Fibroblast of peridontal ligament (primary cell): Measurements from ENCODE around the gene SDS.

ENCODE experiments used
- DNase-seq: peaks from one replicate; pipeline ENCODE4 v3.0.0-alpha.2; 2010; ENCODE audit errors: extremely low read depth

SDS gene

DNA sequence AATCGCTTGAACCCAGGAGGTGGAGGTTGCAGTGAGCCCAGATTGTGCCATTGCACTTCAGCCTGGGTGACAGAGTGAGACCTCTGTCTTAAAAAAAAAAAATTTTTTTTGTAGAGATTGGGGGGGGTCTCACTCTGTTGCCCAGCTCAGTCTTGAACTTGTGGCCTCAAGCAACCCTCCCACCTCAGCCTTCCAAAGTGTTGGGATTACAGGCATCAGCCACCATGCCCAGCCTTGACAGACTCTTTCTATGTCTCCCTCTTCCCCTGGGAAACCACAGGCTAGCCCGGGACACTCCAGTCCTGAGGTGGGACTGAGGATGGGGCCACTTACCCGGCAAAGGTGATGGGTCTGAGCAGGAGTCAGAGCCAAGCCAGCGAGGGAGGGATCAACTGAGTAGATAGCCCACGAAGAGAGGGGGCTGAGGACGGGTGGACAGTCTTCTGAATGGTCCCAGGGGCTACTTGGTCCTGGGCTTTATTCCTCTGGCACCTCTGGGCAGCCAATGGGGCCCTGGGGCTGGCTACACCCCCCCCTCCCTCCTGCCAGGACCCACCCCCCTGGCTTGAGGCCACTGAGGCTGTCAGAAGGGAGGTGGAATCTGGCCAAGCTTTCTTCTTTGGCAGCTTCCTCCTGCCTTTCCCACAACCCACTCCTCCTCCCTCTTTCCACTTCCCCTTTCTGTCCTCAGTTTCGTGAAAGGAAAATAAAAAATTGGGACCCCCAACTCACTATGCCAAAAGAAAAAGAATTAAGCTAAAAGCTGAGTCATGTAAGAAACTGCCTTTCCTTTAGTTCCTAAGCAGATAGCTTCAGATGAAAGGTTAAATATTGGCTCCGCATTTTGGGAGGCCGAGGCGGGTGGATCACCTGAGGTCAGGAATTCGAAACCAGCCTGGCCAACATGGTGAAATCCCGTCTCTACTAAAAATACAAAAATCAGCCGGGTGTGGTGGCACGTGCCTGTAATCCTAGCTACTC is at the start of gene SDS:
Gene SDS, minus strand, starts transcription at position 453 of the 981 bp plus-strand sequence. CDS start 4,179 bp downstream, outside the sequence.
- peak; percentile 59 for DNase-seq

DNA sequence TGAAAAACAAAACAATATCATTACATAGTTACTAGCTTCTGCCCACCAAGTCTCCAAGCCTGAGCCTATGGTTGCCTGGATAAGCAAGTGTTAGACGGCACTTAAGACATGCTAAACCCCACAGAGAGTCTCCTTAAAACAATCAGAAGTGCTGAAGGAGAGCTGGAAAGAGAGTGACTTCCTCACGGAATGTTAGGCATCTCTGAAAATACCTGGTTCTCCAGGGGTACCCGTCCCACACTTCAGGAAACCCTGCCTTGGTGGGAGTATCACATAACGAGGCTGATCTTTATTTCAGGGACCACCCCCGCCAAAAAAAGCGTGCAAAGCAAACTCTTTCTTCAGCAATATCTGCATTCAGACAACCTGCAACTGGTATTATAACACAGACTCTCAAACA is 49.6 kb upstream of the SDS start:
- DNase-seq = no peak

DNA sequence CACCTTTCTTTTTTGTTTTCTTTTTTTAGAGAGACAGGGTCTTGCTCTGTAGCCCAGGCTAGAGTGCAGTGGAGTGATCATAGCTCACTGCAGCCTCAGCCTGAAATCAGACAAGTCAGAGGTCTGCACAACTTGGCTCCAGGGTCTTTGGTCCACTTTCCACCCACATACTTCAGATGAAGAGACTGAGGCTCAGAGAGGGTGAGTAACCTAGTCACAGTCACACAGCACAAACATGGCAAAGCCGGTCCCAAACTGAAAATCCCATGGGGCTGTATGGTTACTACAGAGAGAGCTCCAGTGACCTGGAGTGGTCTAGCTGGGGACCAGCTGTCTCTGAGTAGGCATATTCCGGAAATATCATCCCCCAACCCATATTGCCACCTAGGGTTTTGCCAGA is 48.8 kb upstream of the SDS start:
- no peak for DNase-seq

- no peak for DNase-seq
Observed at GRCh38 chr12:113449839-113450238, 46.2 kb upstream of the SDS start.

DNA sequence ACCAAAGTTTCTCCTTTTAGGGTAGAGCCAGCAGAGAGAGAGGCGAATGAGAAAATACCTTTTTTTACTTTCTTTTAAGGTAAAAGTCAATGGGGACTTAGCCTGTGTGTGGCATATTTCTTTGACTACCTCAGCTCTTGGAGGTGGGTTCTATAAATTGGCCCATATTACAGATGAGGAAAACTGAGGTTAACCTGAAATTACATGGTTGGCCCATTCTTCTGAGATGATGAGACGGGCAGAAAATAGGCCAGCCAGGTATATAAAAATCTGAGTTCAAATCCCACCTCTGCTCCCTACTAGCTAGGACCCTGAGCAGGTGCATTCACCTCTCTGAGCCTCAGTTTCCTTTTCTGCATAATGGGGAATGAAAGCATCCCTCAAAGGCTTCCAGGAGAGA is 45.6 kb upstream of the SDS start:
- no peak for DNase-seq

- DNase-seq = no peak
Observed at GRCh38 chr12:113448873-113449272, 45.2 kb upstream of the SDS start.

GRCh38 chr12:113445544-113446171 is 42.0 kb upstream of the SDS start:
- peak; percentile 14 for DNase-seq

DNA sequence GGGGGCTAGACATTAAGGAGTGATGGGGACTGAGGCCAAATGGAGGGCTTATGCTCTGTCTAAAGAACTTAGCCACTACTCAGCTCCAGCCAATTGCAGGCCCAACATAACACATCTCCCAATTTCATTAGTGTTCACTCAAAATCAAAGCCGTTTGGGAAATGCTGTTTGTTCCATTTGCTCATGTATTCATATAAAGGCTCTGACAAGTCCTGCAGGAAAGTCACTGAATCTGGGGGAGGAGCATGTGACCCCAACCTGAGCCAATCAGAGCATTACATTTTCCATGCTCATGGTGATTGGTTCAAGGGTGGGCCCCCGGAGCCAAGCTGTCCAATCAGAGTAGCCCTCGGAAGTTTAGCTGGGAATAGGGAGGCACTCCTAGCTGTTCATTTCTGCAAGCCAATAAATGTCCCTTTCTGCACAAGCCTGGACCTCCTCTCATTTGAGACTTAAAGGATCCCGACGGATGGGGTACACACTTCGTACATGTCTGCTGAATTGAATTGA is 39.4 kb upstream of the SDS start:
- DNase-seq = no peak

- no peak for DNase-seq
Observed at GRCh38 chr12:113440947-113441782, 37.5 kb upstream of the SDS start.

DNA sequence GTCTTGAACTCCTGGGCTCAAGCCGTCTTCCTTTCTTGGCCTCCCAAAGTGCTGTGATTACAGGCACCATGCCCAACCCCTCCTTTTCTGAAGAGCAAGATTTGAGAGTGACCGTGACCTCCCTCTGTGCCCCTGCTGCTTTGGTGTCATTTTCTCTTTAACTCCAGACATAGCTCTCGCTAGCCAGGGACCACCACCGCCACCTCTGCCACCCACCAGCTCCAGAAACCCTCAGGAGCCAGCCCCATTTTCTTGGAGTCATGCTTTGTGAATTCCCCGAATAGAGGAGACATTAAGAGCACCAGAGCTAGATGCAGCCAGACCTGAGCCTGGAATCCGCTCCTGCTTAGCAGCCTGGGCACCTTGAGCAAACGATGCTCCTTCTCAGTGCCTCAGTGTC is 36.6 kb upstream of the SDS start:
- DNase-seq = no peak

DNA sequence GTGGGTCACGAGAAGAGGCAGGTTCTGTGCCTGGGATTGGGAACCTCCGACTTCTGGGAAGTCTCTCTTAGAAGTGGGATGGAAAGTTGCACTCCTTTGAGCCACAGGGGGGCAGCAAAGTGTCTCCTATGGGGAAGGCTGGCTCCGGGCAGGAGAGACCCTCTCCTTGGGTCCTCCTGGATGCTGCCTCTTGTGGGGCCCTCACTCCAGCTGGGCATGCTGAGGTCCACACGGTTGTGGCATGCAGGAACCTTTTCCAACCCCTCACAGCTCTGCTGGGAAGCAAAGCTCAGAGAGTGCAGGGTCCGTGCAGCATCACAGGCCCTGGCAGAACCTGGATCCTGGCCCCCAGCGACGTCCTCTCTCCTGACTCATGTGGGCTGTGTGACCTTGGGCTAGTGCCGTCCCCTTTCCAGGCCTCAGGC is 35.9 kb upstream of the SDS start:
- no peak for DNase-seq

GRCh38 chr12:113439301-113439597 is 35.6 kb upstream of the SDS start:
- no peak for DNase-seq

GRCh38 chr12:113438523-113439300 is 35.0 kb upstream of the SDS start:
- no peak for DNase-seq

DNA sequence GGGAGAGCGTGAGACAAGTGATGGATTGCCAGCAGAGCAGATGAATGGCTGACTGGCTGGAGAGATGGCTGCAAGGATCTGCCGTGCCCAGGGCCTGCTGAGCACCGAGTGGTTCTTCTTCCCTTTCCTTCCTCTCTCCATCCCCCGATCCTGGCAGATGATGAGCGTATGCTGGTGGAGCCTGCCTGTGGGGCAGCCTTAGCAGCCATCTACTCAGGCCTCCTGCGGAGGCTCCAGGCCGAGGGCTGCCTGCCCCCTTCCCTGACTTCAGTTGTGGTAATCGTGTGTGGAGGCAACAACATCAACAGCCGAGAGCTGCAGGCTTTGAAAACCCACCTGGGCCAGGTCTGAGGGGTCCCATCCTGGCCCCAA is 34.0 kb upstream of the SDS start:
- DNase-seq = no peak

- no peak for DNase-seq
Observed at GRCh38 chr12:113436993-113437728, 33.5 kb upstream of the SDS start.

DNA sequence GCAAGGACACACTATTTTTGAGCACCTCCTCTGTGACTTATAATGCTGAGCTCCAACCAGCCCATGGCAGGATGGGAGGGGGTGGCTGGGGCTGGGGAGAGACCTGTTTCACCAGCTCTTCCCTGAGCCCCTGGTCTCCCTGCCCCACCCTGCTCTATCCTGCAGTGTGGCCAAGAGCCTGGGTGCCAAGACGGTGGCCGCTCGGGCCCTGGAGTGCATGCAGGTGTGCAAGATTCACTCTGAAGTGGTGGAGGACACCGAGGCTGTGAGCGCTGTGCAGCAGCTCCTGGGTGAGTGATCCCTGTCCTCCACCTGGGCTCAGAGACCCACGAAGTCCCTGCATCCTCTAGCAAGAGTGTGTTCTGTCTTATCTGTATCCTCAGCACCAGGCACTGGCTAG is 32.9 kb upstream of the SDS start:
- no peak for DNase-seq

DNA sequence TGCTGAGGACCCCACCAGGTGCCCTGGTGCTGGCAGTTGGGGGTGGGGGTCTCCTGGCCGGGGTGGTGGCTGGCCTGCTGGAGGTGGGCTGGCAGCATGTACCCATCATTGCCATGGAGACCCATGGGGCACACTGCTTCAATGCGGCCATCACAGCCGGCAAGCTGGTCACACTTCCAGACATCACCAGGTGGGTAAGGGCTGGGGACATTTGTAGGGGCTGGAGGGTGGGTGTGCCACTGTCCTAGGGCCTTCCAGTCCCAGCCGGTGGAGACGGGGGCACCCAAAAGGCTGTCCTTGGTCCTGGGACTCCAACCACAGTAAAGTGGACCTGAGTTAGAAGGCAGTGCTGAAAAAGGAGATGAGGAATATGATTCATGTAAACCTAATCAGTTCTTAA is 31.7 kb upstream of the SDS start:
- DNase-seq = no peak

DNA sequence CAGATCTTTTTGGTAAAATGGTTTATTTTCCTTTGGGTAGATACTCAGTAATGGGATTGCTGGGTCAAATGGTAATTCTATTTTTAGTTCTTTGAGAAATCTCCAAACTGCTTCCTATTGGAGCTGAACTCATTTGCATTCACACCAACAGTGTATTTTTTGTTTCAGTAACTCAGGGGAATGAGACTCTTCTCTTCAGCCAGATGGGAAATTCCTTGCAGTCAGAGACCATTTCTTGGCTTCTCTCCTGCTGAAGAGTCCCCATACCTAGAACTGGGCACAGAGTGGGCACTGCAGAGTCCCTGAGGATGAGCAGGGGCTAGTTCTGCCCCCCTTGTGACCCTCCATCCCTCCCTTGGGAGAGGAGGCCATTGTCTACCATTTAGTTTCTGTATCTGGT is 29.3 kb upstream of the SDS start:
- peak; percentile 12 for DNase-seq

- no peak for DNase-seq
Observed at GRCh38 chr12:113428482-113428881, 24.8 kb upstream of the SDS start.

- no peak for DNase-seq
Observed at GRCh38 chr12:113427882-113428281, 24.2 kb upstream of the SDS start.

GRCh38 chr12:113425960-113426453 is 22.3 kb upstream of the SDS start:
- no peak for DNase-seq
